ENCODE measurements around the gene CIB2.

CIB2 gene

DNA sequence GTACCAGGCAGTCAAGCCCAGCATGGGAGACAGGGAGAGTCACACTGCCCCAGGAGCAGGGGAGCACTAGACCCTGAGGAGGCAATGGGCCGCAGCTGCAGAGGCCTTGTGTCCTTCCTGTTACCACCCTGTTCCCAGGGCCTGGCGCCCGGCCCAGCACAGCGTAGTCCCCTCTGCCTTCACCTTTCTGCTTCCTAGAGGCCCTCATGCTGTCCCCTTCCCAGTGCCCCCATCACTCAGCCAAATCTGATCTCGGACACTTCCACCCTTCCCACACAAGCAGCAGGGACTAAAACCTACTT, 46.8 kb downstream of the CIB2 start:
- Mint-ChIP-seq H3K36me3 (ENCODE audit: low read depth) (no peaks in the 10 kb centered on the region), H3K4me3 (no peak overlapping the region), H3K9me3 (no peaks in the 10 kb centered on the region), H3K4me1 (peaks cover 5% of the 10 kb centered on the region), H3K27me3 (ENCODE audit: low read depth) (peaks cover 12% of the 10 kb centered on the region), H3K27ac (no peak overlapping the region)
- TF ChIP-seq, protein P1, sequence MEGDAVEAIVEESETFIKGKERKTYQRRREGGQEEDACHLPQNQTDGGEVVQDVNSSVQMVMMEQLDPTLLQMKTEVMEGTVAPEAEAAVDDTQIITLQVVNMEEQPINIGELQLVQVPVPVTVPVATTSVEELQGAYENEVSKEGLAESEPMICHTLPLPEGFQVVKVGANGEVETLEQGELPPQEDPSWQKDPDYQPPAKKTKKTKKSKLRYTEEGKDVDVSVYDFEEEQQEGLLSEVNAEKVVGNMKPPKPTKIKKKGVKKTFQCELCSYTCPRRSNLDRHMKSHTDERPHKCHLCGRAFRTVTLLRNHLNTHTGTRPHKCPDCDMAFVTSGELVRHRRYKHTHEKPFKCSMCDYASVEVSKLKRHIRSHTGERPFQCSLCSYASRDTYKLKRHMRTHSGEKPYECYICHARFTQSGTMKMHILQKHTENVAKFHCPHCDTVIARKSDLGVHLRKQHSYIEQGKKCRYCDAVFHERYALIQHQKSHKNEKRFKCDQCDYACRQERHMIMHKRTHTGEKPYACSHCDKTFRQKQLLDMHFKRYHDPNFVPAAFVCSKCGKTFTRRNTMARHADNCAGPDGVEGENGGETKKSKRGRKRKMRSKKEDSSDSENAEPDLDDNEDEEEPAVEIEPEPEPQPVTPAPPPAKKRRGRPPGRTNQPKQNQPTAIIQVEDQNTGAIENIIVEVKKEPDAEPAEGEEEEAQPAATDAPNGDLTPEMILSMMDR (IDR thresholded peaks at IDR 0.05; ENCODE audit: unreplicated experiment in 3 of 3): no peak

- Mint-ChIP-seq H3K4me3 (no peak overlapping the region), H3K9me3 (no peaks in the 10 kb centered on the region), H3K27me3 (ENCODE audit: low read depth) (peaks cover 12% of the 10 kb centered on the region), H3K27ac (peak overlapping the region in 1 of 3 experiments; percentile 33), H3K36me3 (ENCODE audit: low read depth) (no peaks in the 10 kb centered on the region), H3K4me1 (peaks cover 5% of the 10 kb centered on the region)
- TF ChIP-seq, protein P1 (IDR thresholded peaks at IDR 0.05; ENCODE audit: unreplicated experiment in 3 of 3): no peak
Measured at GRCh38 chr15:78083687-78084448, 47.4 kb downstream of the CIB2 start.

- Mint-ChIP-seq H3K27me3 (ENCODE audit: low read depth) (peaks cover 12% of the 10 kb centered on the region), H3K4me1 (peaks cover 5% of the 10 kb centered on the region), H3K4me3 (no peak overlapping the region), H3K27ac (no peak overlapping the region), H3K9me3 (no peaks in the 10 kb centered on the region), H3K36me3 (ENCODE audit: low read depth) (no peaks in the 10 kb centered on the region)
- TF ChIP-seq, protein P1 (IDR thresholded peaks at IDR 0.05; ENCODE audit: unreplicated experiment in 3 of 3): no peak
Measured at GRCh38 chr15:78083186-78083585, 48.1 kb downstream of the CIB2 start.

- Mint-ChIP-seq H3K36me3 (ENCODE audit: low read depth) (no peaks in the 10 kb centered on the region), H3K4me1 (peaks cover 5% of the 10 kb centered on the region), H3K27me3 (ENCODE audit: low read depth) (peaks cover 9% of the 10 kb centered on the region), H3K4me3 (no peak overlapping the region), H3K9me3 (no peaks in the 10 kb centered on the region), H3K27ac (no peak overlapping the region)
- TF ChIP-seq, protein P1 (IDR thresholded peaks at IDR 0.05; ENCODE audit: unreplicated experiment in 3 of 3): no peak
Measured at GRCh38 chr15:78082743-78083110, 48.5 kb downstream of the CIB2 start.

DNA sequence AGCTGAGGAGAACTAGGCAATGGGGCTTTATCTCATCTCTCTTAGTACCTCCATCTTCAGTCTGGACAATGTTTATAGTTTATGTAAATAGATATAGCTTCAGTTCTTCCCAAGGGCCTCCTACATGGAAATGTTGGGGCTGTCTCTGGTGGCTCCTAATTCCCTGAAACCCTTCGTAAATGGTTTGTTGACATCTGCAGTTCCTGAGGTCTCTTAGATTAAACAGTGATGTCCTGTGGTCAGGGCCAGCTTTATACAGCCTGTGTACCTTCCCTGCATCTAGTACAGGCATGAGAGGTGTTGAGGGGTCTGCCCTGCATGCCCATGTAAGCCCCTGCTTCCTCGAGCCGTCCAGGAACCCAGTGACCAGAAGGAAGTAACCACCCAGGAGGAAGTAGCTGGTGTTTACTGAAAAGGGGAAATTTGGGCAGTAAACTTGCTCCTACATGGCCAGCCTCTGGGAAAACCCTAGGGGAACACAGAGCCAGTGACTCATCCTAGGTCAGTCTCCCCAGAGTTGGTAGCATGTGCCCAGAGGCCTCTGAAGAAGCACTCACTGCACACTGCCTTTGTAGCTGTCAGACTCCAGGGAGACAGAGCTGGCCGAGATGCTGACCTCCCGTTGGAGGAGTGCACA, 49.0 kb downstream of the CIB2 start:
- TF ChIP-seq, protein P1 (IDR thresholded peaks at IDR 0.05; ENCODE audit: unreplicated experiment in 3 of 3): no peak
- no peaks in the 10 kb centered on the region for H3K9me3 Mint-ChIP-seq
- peaks cover 9% of the 10 kb centered on the region for H3K27me3 Mint-ChIP-seq (ENCODE audit: low read depth)
- H3K4me1 Mint-ChIP-seq: peaks cover 5% of the 10 kb centered on the region
- H3K27ac Mint-ChIP-seq: peak overlapping the region in 1 of 3 experiments; percentile 29
- H3K36me3 Mint-ChIP-seq (ENCODE audit: low read depth): no peaks in the 10 kb centered on the region
- H3K4me3 Mint-ChIP-seq: peak overlapping the region in 1 of 3 experiments; percentile 2

- Mint-ChIP-seq H3K27ac (no peak overlapping the region), H3K36me3 (ENCODE audit: low read depth) (no peaks in the 10 kb centered on the region), H3K27me3 (ENCODE audit: low read depth) (peaks cover 9% of the 10 kb centered on the region), H3K9me3 (no peaks in the 10 kb centered on the region), H3K4me3 (peak overlapping the region in 2 of 3 experiments; percentile 11 to 72), H3K4me1 (peaks cover 16% of the 10 kb centered on the region)
- TF ChIP-seq, protein P1 (IDR thresholded peaks at IDR 0.05; ENCODE audit: unreplicated experiment in 3 of 3): no peak
Measured at GRCh38 chr15:78080088-78080460, 51.2 kb downstream of the CIB2 start.

All from nephron (organoid).